A549 (cell line): ENCODE results near the gene AAMDC.

Source experiments
- CTCF ChIP-seq: fragments of >200 bp; sonication (Bioruptor Twin); formaldehyde crosslinking; IDR thresholded peaks from 3 replicates; pipeline ENCODE4 v1.5.1; 2016
- EP300 ChIP-seq, 2 experiments: fragments of >200 bp; sonication (Bioruptor Twin); formaldehyde crosslinking; IDR thresholded peaks; 2 replicates in 1 of 2; 3 replicates in 1 of 2; pipeline ENCODE4 v1.6.1; 2016 to 2017
- HDAC2 ChIP-seq: fragments of 200-600 bp; sonication (generic); IDR thresholded peaks from 2 replicates; pipeline ENCODE4 v1.6.1; 2016
- MAX ChIP-seq: IDR thresholded peaks from 2 replicates; pipeline ENCODE4 v1.6.1; 2012
- POLR2A ChIP-seq: IDR thresholded peaks from 2 replicates; pipeline ENCODE4 v1.6.1; 2012; ENCODE audit warnings: mild to moderate bottlenecking, low read length
- RAD21 ChIP-seq, 2 experiments: fragments of >200 bp in 1 of 2; sonication (Bioruptor Twin) in 1 of 2; formaldehyde crosslinking in 1 of 2; IDR thresholded peaks in 1 of 2; conservative IDR thresholded peaks in 1 of 2; 2 replicates in 1 of 2; 3 replicates in 1 of 2; pipeline ENCODE4 v1.6.1; 2012 to 2018; ENCODE audit warnings: inconsistent platforms in 1 of 2
- RARB ChIP-seq: fragments of 250-450 bp; sonication (Bioruptor Pico); IDR thresholded peaks from 2 replicates; pipeline ENCODE4 v1.8.0; 2021; ENCODE audit warnings: mild to moderate bottlenecking, moderate library complexity
- RCOR1 ChIP-seq: fragments of 150-350 bp; IDR thresholded peaks from 2 replicates; pipeline ENCODE4 v1.6.1; 2014; ENCODE audit warnings: antibody characterized with exemption, low read length, low read depth

GRCh38 chr11:77842441-77843121 is 21.6 kb downstream of the AAMDC start:
- TF ChIP-seq EP300 (IDR thresholded peaks at IDR 0.05) (no peak), MAX (no peak), CTCF (no peak), HDAC2 (no peak), RARB (CRISPR knock-in tag) (no peak), POLR2A (no peak), RCOR1 (no peak), RAD21 (conservative IDR thresholded peaks at IDR 0.05 in 1 of 2, IDR thresholded peaks at IDR 0.05 in 1 of 2) (no peak)
